DOHH2 (cell line): ENCODE measurements around the gene IDH3B.
A peak's percentile ranks its signal among the peaks of the same experiment; 100 is the strongest.

Experiments used
- H3F3A ChIP-seq: fragments of 200-600 bp; sonication (generic), shearing (Covaris generic); 2 replicates; pipeline ENCODE4 v1.6.0; 2016; ENCODE audit warnings: antibody characterized with exemption, mild to moderate bottlenecking; ENCODE audit not compliant: control insufficient read depth, insufficient read depth
- H3K27ac ChIP-seq: fragments of 200-600 bp; sonication (generic); 2 replicates; pipeline ENCODE4 v1.5.1; 2014; ENCODE audit warnings: low read depth, mild to moderate bottlenecking, low read length, moderate library complexity
- H3K27me3 ChIP-seq: fragments of 200-600 bp; sonication (generic); 2 replicates; pipeline ENCODE4 v1.6.1; 2014; ENCODE audit warnings: mild to moderate bottlenecking, low read length, mixed read lengths; ENCODE audit not compliant: control insufficient read depth
- H3K36me3 ChIP-seq: fragments of 200-600 bp; sonication (generic); 2 replicates; pipeline ENCODE4 v1.6.1; 2014; ENCODE audit warnings: mild to moderate bottlenecking, low read length, moderate library complexity, mixed read lengths; ENCODE audit not compliant: control insufficient read depth
- H3K4me1 ChIP-seq: fragments of 200-600 bp; sonication (generic); 2 replicates; pipeline ENCODE4 v1.6.1; 2014; ENCODE audit warnings: mild to moderate bottlenecking, low read length, mixed read lengths; ENCODE audit not compliant: control insufficient read depth
- H3K4me2 ChIP-seq: fragments of 200-600 bp; sonication (generic); 2 replicates; pipeline ENCODE4 v1.6.0; 2014; ENCODE audit warnings: mild to moderate bottlenecking, low read length, moderate library complexity
- H3K4me3 ChIP-seq: fragments of 200-600 bp; sonication (generic); 2 replicates; pipeline ENCODE4 v1.5.1; 2014; ENCODE audit warnings: mild to moderate bottlenecking, low read length, mixed read lengths
- H3K79me2 ChIP-seq: fragments of 200-600 bp; sonication (generic); 2 replicates; pipeline ENCODE4 v1.6.1; 2014; ENCODE audit warnings: mild to moderate bottlenecking, low read length, mixed read lengths; ENCODE audit not compliant: control insufficient read depth
- H3K9me2 ChIP-seq: fragments of 200-600 bp; sonication (generic); replicated peaks from 2 replicates; pipeline ENCODE4 v1.6.1; 2014; ENCODE audit warnings: mild to moderate bottlenecking, low read length, mixed read lengths; ENCODE audit not compliant: control insufficient read depth
- H3K9me3 ChIP-seq: fragments of 200-600 bp; sonication (generic); 2 replicates; pipeline ENCODE4 v1.6.1; 2014; ENCODE audit warnings: antibody characterized with exemption, low read length, mixed read lengths; ENCODE audit not compliant: control insufficient read depth, insufficient read depth
- H4K20me1 ChIP-seq: fragments of 200-600 bp; sonication (generic); 2 replicates; pipeline ENCODE4 v1.6.0; 2014; ENCODE audit warnings: low read depth, mild to moderate bottlenecking, antibody characterized with exemption, low read length, moderate library complexity; ENCODE audit not compliant: control insufficient read depth, insufficient read depth
- EZH2phosphoT487 ChIP-seq: fragments of 200-600 bp; sonication (generic); IDR thresholded peaks from 2 replicates; pipeline ENCODE4 v1.6.1; 2017; ENCODE audit warnings: borderline replicate concordance, mild to moderate bottlenecking, antibody characterized with exemption, low read length, moderate library complexity, mixed read lengths
- TF ChIP-seq, protein P1 (sequence below): fragments of 200-600 bp; sonication (generic); IDR thresholded peaks from one replicate; pipeline ENCODE4 v1.5.1; 2014; ENCODE audit warnings: antibody characterized with exemption, mild to moderate bottlenecking, low read depth, low read length; ENCODE audit not compliant: poor library complexity, severe bottlenecking

The IDH3B gene

DNA sequence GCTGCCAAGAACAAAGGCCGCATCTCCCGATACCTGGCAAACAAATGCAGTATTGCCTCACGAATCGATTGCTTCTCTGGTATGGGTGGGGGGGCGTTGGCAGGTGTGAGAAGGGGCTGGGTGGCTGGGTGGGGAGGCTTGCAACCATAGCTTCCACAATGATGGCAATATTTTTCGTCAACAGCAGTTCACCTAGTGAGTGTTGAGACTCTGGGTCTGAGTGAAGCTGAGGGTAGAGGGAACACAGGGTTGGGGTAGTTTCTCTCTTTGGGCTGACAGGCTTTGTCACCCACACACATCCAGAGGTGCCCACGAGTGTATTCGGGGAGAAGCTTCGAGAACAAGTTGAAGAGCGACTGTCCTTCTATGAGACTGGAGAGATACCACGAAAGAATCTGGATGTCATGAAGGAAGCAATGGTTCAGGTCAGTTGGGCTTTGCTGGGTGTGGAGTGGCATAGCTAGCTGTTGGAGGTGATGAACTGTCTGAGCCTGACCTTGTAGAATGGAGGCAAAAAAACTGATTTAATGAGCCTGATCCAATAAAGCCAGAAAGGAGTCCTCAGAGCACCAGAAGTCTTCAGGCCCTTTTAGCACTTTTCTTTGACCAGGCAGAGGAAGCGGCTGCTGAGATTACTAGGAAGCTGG, 7.4 kb downstream of the IDH3B start:
- Histone ChIP-seq H3K4me2 (no peak overlapping the region), H3K4me1 (peaks cover 13% of the 10 kb centered on the region), H3K79me2 (peaks cover 45% of the 10 kb centered on the region), H3K36me3 (peaks cover 91% of the 10 kb centered on the region), H3F3A (peaks cover 83% of the 10 kb centered on the region), H3K9me2 (no peaks in the 10 kb centered on the region), H3K27me3 (no peaks in the 10 kb centered on the region), H3K4me3 (no peak overlapping the region), H3K27ac (no peak overlapping the region), H3K9me3 (no peaks in the 10 kb centered on the region), H4K20me1 (peaks cover 36% of the 10 kb centered on the region)
- TF ChIP-seq EZH2phosphoT487 = no peak
- TF ChIP-seq, protein P1, sequence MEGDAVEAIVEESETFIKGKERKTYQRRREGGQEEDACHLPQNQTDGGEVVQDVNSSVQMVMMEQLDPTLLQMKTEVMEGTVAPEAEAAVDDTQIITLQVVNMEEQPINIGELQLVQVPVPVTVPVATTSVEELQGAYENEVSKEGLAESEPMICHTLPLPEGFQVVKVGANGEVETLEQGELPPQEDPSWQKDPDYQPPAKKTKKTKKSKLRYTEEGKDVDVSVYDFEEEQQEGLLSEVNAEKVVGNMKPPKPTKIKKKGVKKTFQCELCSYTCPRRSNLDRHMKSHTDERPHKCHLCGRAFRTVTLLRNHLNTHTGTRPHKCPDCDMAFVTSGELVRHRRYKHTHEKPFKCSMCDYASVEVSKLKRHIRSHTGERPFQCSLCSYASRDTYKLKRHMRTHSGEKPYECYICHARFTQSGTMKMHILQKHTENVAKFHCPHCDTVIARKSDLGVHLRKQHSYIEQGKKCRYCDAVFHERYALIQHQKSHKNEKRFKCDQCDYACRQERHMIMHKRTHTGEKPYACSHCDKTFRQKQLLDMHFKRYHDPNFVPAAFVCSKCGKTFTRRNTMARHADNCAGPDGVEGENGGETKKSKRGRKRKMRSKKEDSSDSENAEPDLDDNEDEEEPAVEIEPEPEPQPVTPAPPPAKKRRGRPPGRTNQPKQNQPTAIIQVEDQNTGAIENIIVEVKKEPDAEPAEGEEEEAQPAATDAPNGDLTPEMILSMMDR = no peak

DNA sequence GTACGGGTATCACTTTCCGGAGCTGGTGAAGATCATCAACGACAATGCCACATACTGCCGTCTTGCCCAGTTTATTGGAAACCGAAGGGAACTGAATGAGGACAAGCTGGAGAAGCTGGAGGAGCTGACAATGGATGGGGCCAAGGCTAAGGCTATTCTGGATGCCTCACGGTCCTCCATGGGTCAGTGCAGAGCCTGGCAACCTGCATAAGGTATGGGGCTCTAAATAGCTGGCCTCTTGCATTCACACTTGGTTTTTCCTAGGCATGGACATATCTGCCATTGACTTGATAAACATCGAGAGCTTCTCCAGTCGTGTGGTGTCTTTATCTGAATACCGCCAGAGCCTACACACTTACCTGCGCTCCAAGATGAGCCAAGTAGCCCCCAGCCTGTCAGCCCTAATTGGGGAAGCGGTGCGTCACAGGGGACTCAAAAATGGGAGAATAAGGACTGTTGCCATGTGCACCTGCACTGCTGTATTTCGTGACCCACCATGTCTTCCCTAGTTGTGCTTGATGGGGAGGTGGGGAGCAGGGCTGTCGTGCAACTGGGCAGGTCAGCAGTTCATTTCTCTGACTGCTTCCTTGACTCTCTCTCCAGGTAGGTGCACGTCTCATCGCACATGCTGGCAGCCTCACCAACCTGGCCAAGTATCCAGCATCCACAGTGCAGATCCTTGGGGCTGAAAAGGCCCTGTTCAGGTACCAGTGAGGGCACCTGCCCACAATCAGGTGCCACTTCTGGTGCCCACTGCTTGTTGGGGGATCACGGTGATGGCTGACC, 8.5 kb downstream of the IDH3B start:
- no peak overlapping the region for H3K4me3 ChIP-seq
- H3K9me2 ChIP-seq = no peaks in the 10 kb centered on the region
- H3K27me3 ChIP-seq = no peaks in the 10 kb centered on the region
- peaks cover 79% of the 10 kb centered on the region for H3F3A ChIP-seq
- peak overlapping the region; percentile 92; the same call in 1 of the 2 replicates for H3K4me2 ChIP-seq
- peaks cover 85% of the 10 kb centered on the region for H3K36me3 ChIP-seq
- peaks cover 20% of the 10 kb centered on the region for H3K4me1 ChIP-seq
- H3K9me3 ChIP-seq = no peaks in the 10 kb centered on the region
- peaks cover 52% of the 10 kb centered on the region for H3K79me2 ChIP-seq
- peaks cover 36% of the 10 kb centered on the region for H4K20me1 ChIP-seq
- H3K27ac ChIP-seq = no peak overlapping the region
- TF ChIP-seq EZH2phosphoT487 = no peak
- TF ChIP-seq, protein P1 = no peak

DNA sequence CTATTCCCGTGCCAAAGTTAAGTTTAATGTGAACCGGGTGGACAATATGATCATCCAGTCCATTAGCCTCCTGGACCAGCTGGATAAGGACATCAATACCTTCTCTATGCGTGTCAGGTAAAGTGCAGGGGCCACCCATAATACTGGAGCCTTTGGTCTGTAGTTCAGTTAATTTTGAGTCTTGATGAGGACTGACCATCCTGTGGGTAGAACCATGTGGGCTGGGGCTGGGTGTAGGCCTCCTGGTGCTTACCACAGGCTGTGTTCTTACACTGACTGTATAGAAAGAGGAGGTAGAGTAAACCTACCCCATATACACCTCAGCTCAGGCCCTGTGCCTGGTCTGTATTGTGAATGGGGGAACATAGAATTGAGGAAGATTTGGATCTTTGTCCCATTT, 9.2 kb downstream of the IDH3B start:
- H3F3A ChIP-seq = peaks cover 75% of the 10 kb centered on the region
- H3K9me3 ChIP-seq = no peaks in the 10 kb centered on the region
- H3K9me2 ChIP-seq = no peaks in the 10 kb centered on the region
- no peak for TF ChIP-seq EZH2phosphoT487
- TF ChIP-seq, protein P1 = no peak
- H3K79me2 ChIP-seq = peaks cover 59% of the 10 kb centered on the region
- H3K27me3 ChIP-seq = no peaks in the 10 kb centered on the region
- H3K4me2 ChIP-seq = peak overlapping the region; percentile 92
- H4K20me1 ChIP-seq = peaks cover 36% of the 10 kb centered on the region
- H3K36me3 ChIP-seq = peaks cover 84% of the 10 kb centered on the region
- H3K27ac ChIP-seq = no peak overlapping the region
- peaks cover 26% of the 10 kb centered on the region for H3K4me1 ChIP-seq
- peak overlapping the region; percentile 99 for H3K4me3 ChIP-seq
